MM.1S (cell line): ENCODE measurements around the gene CEP128.

Experiments
- CTCF ChIP-seq: fragments of 300-600 bp; sonication (generic); IDR thresholded peaks from 2 replicates; pipeline ENCODE4 v1.5.1; 2016; ENCODE audit warnings: antibody characterized with exemption, low read length, mixed read lengths
- EZH2 ChIP-seq: fragments of 300-600 bp; sonication (generic); optimal IDR thresholded peaks from 2 replicates; pipeline ENCODE3; 2017; ENCODE audit warnings: low read depth, mild to moderate bottlenecking, antibody characterized with exemption, low read length, mixed read lengths
- EZH2phosphoT487 ChIP-seq: fragments of 300-600 bp; sonication (generic); IDR thresholded peaks from 2 replicates; pipeline ENCODE4 v1.6.1; 2018; ENCODE audit warnings: antibody characterized with exemption, low read length

- TF ChIP-seq CTCF (no peak), EZH2phosphoT487 (no peak), EZH2 (no peak)
Observed at GRCh38 chr14:80699861-80700260, 241.7 kb downstream of the CEP128 start.
